ENCODE results near the gene ECI2. TPM values are rescaled to one million over a fixed set of nuclear protein-coding genes. Genes with fewer than 3 reads are reported as not detected.

ECI2 gene
- total and polyA plus RNA-seq, 2 donors (not counting 3 experiments of a cell fraction or from before 2014, with no cell fraction given), result 33.5 to 91.0 TPM

DNA sequence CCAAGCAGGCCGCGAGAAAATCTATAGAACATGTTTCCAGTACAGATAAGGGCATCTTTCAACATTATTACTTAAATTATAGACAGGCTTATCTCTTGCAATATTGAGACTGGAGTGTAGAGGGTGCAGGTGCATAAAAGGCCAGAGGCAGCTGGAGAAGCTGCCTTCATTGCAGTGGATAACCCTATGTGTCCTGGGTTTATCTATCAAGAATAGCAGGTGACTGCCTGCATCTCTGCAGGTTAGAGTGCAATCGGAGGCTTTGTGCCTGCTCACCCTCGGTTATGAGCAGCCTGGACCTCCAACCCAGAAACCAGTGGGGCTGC is 28.7 kb upstream of the ECI2 start:
- Histone ChIP-seq H3K4me2 (ENCODE audit: insufficient read depth, low read length) (no peak overlapping the region), H3K27ac (ENCODE audit: insufficient read depth, low read depth, low read length) (no peak overlapping the region), H4K20me1 (replicated peaks; ENCODE audit: control insufficient read depth, extremely low read depth, insufficient read depth, low read length) (no peaks in the 10 kb centered on the region), H3K36me3 (ENCODE audit: control insufficient read depth in 2 of 2, extremely low read depth in 1 of 2, insufficient read depth in 2 of 2, low read length in 2 of 2) (no peaks in the 10 kb centered on the region), H3K27me3 (ENCODE audit: control insufficient read depth in 2 of 2, insufficient read depth in 2 of 2, low read length in 2 of 2) (no peaks in the 10 kb centered on the region), H3K9ac (replicated peaks; ENCODE audit: extremely low read depth, insufficient read depth, low read length) (no peak overlapping the region), H3K9me3 (replicated peaks; ENCODE audit: control insufficient read depth, insufficient read depth, low read length) (no peaks in the 10 kb centered on the region), H2AFZ (ENCODE audit: low read depth, low read length) (no peak overlapping the region), H3K79me2 (ENCODE audit: control insufficient read depth, insufficient read depth, low read length) (no peaks in the 10 kb centered on the region), H3K4me3 (replicated peaks in 1 of 3; ENCODE audit: insufficient read depth in 1 of 3, low read depth in 1 of 3, low read length in 3 of 3) (no peak overlapping the region), H3K4me1 (ENCODE audit: control insufficient read depth, extremely low read depth, insufficient read depth, low read length) (no peaks in the 10 kb centered on the region), H3K9me1 (replicated peaks; ENCODE audit: control insufficient read depth, extremely low read depth, insufficient read depth, low read length) (no peaks in the 10 kb centered on the region)
- BruUV-seq (replicated peaks), result no TSS peak
- intact Hi-C loops (cut with micrococcal nuclease), result no loop called here
- TF ChIP-seq EZH2 (IDR thresholded peaks at IDR 0.05; ENCODE audit: borderline replicate concordance, low read depth, low read length, severe bottlenecking) (no peak), GATA2 (IDR thresholded peaks at IDR 0.05; ENCODE audit: insufficient read depth, insufficient read length, low read depth, low read length) (no peak), JUN (IDR thresholded peaks at IDR 0.05; ENCODE audit: borderline replicate concordance, insufficient read depth, insufficient read length, low read depth) (no peak), POLR2AphosphoS5 (IDR thresholded peaks at IDR 0.05; ENCODE audit: insufficient read depth, low read depth, low read length) (no peak), MYC (IDR thresholded peaks at IDR 0.05; ENCODE audit: low read depth, low read length) (no peak), POLR2A (IDR thresholded peaks at IDR 0.05; ENCODE audit: low read depth, low read length) (no peak), FOS (IDR thresholded peaks at IDR 0.05; ENCODE audit: borderline replicate concordance, insufficient read depth, low read length) (no peak)
- TF ChIP-seq, protein P1, sequence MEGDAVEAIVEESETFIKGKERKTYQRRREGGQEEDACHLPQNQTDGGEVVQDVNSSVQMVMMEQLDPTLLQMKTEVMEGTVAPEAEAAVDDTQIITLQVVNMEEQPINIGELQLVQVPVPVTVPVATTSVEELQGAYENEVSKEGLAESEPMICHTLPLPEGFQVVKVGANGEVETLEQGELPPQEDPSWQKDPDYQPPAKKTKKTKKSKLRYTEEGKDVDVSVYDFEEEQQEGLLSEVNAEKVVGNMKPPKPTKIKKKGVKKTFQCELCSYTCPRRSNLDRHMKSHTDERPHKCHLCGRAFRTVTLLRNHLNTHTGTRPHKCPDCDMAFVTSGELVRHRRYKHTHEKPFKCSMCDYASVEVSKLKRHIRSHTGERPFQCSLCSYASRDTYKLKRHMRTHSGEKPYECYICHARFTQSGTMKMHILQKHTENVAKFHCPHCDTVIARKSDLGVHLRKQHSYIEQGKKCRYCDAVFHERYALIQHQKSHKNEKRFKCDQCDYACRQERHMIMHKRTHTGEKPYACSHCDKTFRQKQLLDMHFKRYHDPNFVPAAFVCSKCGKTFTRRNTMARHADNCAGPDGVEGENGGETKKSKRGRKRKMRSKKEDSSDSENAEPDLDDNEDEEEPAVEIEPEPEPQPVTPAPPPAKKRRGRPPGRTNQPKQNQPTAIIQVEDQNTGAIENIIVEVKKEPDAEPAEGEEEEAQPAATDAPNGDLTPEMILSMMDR (IDR thresholded peaks at IDR 0.05; ENCODE audit: extremely low read depth in 1 of 2, insufficient read depth in 1 of 2, low read depth in 1 of 2, low read length in 2 of 2), result no peak
- TF ChIP-seq, protein P2, sequence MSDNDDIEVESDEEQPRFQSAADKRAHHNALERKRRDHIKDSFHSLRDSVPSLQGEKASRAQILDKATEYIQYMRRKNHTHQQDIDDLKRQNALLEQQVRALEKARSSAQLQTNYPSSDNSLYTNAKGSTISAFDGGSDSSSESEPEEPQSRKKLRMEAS (IDR thresholded peaks at IDR 0.05; ENCODE audit: insufficient read depth, insufficient read length), result no peak
- FAIRE-seq (no peak), DNase-seq (ENCODE audit: low read depth, low spot score) (no peak)
- dilution Hi-C loops (cut with MboI; ENCODE audit: extremely low pct_ligation_motif_present, low sequenced_read_pairs), result no loop called here
- ChIA-PET CTCF (interaction anchor here (0.9 to 3.6 kb wide), 3 partner anchors 17 to 46 kb away, joined by 3 to 22 read pairs (median 4); no protein-coding TSS in a partner anchor), POLR2A (no interaction called here)
